A204.1 (cell line): ENCODE data around the gene TRAF3IP3.

Experiments
- FAIRE-seq: peaks from 2 replicates; lab custom pipeline; 2012; peaks lifted over from hg19 to GRCh38; lab: Jason Lieb, UNC

Gene TRAF3IP3

GRCh38 chr1:209829716-209830115 lies 73.9 kb downstream of the TRAF3IP3 start:
- no peak for FAIRE-seq

- no peak for FAIRE-seq
These were observed 74.9 kb downstream of the TRAF3IP3 start for GRCh38 chr1:209830722-209831121.

- no peak for FAIRE-seq
These were observed 75.8 kb downstream of the TRAF3IP3 start for GRCh38 chr1:209831615-209832014.
